ENCODE results near the gene CYP11A1. TPM values are rescaled to one million over a fixed set of nuclear protein-coding genes. Genes with fewer than 3 reads are reported as not detected.

Gene CYP11A1
- total RNA-seq, 1 donor from 2014 or later, result 0.27 TPM

DNA sequence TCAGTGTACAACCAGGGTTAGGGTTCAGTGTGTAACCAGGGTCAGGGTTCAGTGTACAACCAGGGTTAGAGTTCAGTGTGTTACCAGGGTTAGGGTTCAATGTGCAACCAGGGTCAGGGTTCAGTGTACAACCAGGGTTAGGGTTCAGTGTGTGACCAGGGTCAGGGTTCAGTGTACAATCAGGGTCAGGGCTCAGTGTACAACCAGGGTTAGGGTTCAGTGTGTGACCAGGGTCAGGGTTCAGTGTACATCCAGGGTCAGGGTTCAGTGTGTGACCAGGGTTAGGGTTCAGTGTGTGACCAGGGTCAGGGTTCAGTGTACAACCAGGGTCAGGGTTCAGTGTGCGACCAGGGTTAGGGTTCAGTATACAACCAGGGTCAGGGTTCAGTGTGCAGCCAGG lies 33.3 kb downstream of the CYP11A1 start:
- H3K27me3 ChIP-seq (ENCODE audit: low read depth), result peaks cover 9% of the 10 kb centered on the region
- TF ChIP-seq, protein P1, sequence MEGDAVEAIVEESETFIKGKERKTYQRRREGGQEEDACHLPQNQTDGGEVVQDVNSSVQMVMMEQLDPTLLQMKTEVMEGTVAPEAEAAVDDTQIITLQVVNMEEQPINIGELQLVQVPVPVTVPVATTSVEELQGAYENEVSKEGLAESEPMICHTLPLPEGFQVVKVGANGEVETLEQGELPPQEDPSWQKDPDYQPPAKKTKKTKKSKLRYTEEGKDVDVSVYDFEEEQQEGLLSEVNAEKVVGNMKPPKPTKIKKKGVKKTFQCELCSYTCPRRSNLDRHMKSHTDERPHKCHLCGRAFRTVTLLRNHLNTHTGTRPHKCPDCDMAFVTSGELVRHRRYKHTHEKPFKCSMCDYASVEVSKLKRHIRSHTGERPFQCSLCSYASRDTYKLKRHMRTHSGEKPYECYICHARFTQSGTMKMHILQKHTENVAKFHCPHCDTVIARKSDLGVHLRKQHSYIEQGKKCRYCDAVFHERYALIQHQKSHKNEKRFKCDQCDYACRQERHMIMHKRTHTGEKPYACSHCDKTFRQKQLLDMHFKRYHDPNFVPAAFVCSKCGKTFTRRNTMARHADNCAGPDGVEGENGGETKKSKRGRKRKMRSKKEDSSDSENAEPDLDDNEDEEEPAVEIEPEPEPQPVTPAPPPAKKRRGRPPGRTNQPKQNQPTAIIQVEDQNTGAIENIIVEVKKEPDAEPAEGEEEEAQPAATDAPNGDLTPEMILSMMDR (IDR thresholded peaks at IDR 0.05; ENCODE audit: borderline replicate concordance), result no peak
- no peak overlapping the region for H3K27ac ChIP-seq (replicated peaks)
- H3K9me3 ChIP-seq (replicated peaks), result no peaks in the 10 kb centered on the region
- intact Hi-C loops (cut with micrococcal nuclease), result no loop called here
- DNase-seq, result no peak
- no peaks in the 10 kb centered on the region for H3K36me3 ChIP-seq
- no peaks in the 10 kb centered on the region for H3K4me1 ChIP-seq
- no peak overlapping the region for H3K4me3 ChIP-seq

DNA sequence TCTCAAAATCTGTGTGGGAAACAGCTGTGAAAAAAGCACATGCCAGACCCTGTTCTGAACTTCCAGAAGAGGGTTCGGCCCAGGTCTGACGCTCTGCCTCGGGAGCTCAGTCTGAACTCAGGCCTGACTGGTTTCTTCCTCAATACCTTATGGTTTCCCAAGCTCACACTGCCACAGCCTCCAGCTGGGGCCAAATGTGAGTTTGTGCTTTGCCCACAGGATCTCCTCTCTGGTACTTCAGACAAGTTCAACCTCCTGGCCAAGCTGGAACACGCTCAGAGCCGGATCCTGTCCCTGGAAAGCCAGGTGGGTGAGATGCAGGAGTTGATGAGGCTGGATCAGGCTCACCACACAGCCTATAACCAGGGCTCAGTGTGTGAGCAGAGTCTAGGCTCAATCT lies 33.8 kb downstream of the CYP11A1 start:
- Histone ChIP-seq H3K27ac (replicated peaks) (no peak overlapping the region), H3K9me3 (replicated peaks) (no peaks in the 10 kb centered on the region), H3K36me3 (no peaks in the 10 kb centered on the region), H3K4me1 (no peaks in the 10 kb centered on the region), H3K4me3 (no peak overlapping the region), H3K27me3 (ENCODE audit: low read depth) (peaks cover 7% of the 10 kb centered on the region)
- intact Hi-C loops (cut with micrococcal nuclease), result no loop called here
- TF ChIP-seq, protein P1 (IDR thresholded peaks at IDR 0.05; ENCODE audit: borderline replicate concordance), result no peak
- DNase-seq, result no peak

DNA sequence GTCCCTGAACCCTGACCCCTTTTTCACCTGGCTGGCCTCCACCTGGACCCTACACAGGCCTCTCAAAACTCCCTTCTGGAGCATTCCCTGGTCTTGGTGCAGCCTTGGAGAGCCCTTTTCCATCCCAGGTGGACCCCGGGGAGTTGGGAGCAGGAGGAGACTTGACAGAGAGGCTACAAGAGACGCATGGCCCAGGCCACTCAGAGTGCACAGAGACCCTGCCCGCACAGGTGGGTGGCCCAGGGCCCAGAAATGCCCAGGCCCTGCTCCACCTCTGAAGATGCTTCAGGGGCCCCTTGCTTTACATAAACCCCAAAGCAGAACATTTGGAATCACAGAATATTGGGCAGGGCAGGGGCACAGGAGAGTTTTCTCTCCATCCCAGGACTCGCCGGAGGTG lies 34.4 kb downstream of the CYP11A1 start:
- Histone ChIP-seq H3K4me1 (no peaks in the 10 kb centered on the region), H3K4me3 (no peak overlapping the region), H3K36me3 (no peaks in the 10 kb centered on the region), H3K27me3 (ENCODE audit: low read depth) (peaks cover 7% of the 10 kb centered on the region), H3K27ac (replicated peaks) (no peak overlapping the region), H3K9me3 (replicated peaks) (no peaks in the 10 kb centered on the region)
- TF ChIP-seq, protein P1 (IDR thresholded peaks at IDR 0.05; ENCODE audit: borderline replicate concordance), result no peak
- intact Hi-C loops (cut with micrococcal nuclease), result no loop called here
- no peak for DNase-seq

DNA sequence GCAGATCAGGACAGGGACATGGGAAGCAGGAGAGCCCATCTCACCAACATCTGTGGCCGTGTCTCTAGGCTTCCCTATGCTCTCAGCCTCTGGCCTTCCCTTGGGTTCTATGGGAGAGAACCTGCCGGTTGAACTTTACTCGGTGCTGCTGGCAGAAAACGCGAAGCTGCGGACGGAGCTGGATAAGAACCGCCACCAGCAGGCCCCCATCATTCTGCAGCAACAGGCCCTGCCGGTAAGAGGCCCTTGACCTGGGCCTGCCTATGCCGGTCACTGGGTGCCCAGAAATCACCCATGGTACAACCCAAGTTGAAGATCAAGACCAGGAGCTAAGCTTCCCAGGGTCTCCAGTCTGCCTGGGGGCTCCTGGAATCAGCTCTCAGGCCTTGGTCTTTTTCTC lies 34.8 kb downstream of the CYP11A1 start:
- H3K4me1 ChIP-seq, result no peaks in the 10 kb centered on the region
- TF ChIP-seq, protein P1 (IDR thresholded peaks at IDR 0.05; ENCODE audit: borderline replicate concordance), result no peak
- H3K4me3 ChIP-seq, result no peak overlapping the region
- no peak overlapping the region for H3K27ac ChIP-seq (replicated peaks)
- H3K27me3 ChIP-seq (ENCODE audit: low read depth), result peaks cover 7% of the 10 kb centered on the region
- DNase-seq, result no peak
- no peaks in the 10 kb centered on the region for H3K36me3 ChIP-seq
- intact Hi-C loops (cut with micrococcal nuclease), result no loop called here
- H3K9me3 ChIP-seq (replicated peaks), result no peaks in the 10 kb centered on the region

DNA sequence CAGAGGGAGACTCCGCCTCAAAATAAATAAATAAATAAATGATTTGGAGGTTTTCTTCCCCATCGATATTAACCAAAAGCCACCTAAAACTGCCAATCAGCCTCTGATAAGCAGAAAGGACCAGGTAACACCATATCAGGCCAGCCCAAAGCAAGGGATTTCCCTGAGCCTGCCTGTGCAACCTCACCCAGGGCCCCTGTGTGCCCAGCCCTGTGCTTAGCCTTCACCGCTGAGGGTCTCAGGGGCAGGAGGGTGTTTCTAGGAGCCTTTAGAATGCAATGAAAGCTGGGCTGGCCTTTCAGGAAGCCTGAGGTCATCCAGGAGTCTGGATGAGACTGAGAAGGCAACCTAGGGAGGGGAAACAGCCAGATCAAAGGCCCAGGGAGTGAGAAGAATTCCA lies 35.4 kb downstream of the CYP11A1 start:
- Histone ChIP-seq H3K9me3 (replicated peaks) (no peaks in the 10 kb centered on the region), H3K27me3 (ENCODE audit: low read depth) (peaks cover 7% of the 10 kb centered on the region), H3K4me1 (no peaks in the 10 kb centered on the region), H3K27ac (replicated peaks) (no peak overlapping the region), H3K4me3 (no peak overlapping the region), H3K36me3 (no peaks in the 10 kb centered on the region)
- intact Hi-C loops (cut with micrococcal nuclease), result no loop called here
- no peak for DNase-seq
- TF ChIP-seq, protein P1 (IDR thresholded peaks at IDR 0.05; ENCODE audit: borderline replicate concordance), result no peak
